Endothelial cell of hepatic sinusoid (primary cell): ENCODE results near the gene KNDC1.

Experiments used
- in situ Hi-C: cut with HindIII; loops from 2 replicates; pipeline ENCODE4 v1.10.0; 2017; ENCODE audit warnings: low sequenced_read_pairs

The KNDC1 gene

DNA sequence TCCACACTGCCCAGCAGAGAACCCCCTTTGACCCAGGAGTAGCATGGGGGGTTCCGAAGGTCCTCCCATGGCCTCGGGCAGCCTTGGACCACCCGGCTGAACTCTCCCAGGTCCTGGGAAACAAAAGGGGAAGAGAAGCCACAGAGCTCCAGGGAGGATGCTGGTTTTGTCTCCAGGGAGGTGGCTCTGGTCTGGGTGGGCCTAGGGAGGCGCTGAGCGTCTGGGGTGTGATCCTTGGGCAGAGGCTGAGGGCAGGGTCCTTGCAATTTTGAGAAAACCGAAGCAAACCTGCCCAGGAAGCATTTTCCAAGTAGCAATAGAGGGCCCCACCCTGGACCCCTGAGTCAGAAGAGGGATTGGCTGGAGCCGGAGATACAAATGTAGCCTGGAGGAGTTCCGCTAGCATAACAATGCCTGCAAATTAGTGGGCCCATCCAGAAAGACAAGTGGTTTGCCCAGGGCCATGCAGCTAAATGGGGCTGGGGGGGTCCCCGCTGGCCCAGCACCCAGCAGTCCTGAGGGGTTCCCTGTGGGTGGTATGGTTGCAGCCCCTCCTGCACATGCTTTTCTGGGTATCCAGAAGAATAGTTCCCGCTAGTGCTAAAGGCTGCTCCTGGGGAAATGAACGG, 72.0 kb downstream of the KNDC1 start:
- in situ Hi-C loops = no loop called here

DNA sequence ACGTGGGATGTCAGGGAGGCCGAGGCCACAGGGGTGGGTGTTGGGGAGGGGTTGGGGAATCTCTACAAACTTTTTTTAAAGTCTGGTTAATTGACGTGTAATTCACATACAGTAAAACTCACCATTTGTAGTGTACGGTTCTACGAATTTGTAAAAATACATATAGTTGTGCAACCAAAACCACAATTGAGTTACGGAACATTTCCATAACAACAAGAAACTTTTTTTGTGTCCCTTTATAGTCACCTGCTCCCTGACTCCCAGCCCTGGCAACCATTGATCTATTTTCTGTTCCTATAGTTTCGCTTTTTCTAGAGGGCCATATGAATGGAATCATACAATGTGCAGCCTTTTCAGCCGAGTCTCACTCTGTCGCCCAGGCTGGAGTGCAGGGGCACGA, 74.8 kb downstream of the KNDC1 start:
- in situ Hi-C loops = loop anchor here (5.0 kb wide), 1 partner anchor 72 kb away; the partner anchor contains the start of gene KNDC1

DNA sequence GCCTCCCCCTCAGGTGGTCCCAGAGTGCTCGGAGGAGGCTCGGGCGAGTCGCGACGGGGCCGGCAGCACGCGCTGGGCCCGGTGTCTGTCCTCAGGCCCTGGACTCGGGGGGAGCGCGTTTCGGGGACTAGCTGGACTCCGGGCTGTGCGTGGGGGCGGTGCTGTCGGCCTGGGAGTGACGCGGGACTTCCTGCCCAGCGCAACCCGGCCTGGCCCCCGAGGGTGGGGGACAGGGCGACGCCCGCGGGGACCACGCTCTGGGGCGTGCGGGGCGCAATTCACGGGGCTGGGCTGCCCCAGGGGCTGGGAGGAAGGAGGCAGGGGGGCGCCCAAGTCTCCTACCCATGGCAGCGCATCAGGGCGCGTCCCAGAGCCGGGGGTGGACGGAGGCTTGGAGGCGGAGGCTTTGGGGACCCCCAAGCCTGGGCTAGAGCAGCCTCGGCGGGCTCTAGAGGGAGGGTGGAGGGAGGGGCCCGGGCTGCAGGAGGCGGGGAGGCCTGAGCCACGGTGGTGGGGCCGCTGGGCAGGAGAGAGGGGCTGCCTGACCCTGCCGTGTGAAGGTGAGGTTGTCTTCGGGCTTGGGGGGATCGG, 75.3 kb downstream of the KNDC1 start:
- in situ Hi-C loops = loop anchor here (5.0 kb wide), 1 partner anchor 73 kb away; the partner anchor contains the start of gene KNDC1

DNA sequence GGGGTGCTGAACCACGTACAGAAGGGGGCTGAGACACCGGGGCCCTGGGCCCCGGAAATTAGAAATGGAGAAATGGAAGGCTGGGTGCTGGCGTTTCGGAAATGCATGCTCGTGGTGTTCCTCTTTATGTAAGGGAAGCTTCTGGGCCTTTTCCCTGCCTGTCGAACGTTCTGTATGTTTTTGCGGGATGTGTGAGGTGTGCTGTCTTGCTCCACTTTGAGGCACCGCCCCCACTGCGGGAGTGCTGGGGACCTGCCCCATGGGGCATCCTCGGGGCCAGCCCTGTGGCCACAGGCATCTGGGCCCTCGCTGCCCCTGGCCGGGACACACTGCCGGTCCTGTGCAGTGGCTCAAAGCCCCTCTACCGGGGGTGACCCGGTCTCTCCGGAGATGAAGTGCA, 75.9 kb downstream of the KNDC1 start:
- in situ Hi-C loops = loop anchor here (5.0 kb wide), 1 partner anchor 74 kb away; the partner anchor contains the start of gene KNDC1

DNA sequence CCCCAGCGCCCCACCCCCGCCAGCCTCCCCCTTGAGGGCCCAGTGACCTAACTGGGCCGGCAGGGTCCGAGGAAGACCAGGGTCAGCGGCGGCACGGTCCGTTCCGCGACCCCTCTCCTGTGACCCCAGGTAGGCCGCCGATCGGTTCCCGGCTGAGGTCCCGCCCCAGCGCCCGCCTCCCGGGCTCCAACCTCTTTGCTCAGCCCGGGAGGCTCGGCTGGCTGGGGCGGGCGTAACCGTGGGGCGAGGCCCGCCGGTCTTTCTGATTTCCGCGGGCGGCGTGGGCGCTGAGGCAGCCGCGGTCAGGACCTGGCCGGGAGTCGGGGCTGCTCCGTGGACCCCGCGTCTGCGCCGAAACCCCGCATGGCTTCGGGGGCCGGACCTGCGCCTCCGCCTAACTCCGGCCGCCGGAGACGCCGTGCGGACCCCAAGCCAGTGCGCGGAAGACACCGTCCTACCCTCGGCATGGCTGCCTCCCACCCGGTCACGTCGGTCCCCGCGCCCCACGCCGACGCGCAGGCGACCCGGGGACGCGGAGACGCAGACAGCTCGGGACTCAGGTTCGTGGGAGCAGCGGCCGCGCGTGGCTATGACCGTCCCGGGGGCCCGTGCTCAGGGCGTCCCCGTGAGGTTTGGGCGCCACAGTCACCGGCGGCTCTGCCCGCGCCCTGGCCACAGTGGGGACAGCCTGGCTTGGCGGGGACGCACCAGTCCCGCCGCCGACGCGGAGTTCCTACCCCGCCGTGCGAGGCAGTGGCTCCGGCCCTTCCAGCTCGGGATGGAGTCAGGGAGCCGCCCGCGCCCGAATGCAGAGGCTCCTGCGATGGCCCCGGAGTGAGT, 76.6 kb downstream of the KNDC1 start:
- in situ Hi-C loops = loop anchor here (5.0 kb wide), 1 partner anchor 74 kb away; the partner anchor contains the start of gene KNDC1

DNA sequence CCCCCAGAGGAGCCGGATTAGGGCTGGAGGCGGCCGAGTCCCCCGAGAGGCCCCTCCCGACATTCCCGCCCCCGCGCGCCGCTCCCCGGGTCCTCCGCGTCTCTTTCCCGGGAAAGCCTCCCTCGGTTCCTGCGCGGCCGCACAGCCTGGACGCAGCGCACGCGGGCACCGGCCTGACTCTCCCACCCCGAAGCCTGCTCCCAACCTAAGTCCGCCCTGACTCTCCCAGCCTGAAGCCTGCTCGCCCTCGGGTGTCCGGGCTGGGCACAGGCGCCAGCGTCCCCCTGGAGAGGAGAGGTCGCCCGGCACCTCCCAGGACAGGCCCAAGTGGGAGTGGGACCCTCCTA, 77.2 kb downstream of the KNDC1 start:
- in situ Hi-C loops = loop anchor here (5.0 kb wide), 1 partner anchor 75 kb away; the partner anchor contains the start of gene KNDC1

DNA sequence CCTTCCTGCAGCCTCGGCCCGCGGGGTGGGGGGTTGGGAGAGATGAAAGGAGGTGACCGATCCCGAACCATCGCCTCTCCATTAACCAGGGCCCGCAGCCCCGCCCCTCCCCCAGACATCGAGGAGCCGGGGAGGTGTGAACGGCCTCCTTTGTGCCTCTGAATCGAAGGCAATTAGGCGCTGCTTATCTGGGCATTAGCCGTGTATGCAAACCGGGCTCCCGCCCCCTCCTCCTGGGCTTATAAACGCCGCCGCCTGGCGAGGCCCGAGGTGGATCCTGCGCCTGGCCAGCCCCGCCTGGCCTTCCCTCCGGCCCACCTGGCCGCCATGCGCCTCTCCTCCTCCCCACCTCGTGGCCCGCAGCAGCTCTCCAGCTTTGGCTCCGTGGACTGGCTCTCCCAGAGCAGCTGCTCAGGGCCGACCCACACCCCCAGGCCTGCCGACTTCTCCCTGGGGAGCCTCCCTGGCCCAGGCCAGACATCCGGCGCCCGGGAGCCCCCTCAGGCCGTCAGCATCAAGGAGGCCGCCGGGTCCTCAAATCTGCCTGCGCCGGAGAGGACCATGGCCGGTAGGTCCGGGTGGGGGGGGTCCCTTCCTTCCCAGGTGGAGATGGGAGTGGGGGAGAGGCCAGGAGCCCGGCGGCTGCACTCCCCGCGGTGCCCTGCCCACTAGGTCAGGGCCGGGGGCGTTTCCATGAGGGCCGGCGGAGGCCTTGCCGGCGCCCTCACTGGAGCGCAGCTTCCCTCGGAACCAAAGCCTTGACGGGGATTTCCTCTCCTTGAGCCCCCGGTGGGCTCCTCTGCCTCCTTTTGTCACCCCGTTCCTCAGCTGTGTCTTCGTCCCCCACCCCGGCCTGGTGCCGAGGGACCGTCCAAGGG, 77.8 kb downstream of the KNDC1 start, which contains the start of gene VENTX:
TSS of gene VENTX (plus strand) at position 268 of the 878 bp plus-strand sequence. CDS start at position 328, 60 bp downstream.
- in situ Hi-C loops = loop anchor here (5.0 kb wide), 1 partner anchor 76 kb away; the partner anchor contains the start of gene KNDC1

DNA sequence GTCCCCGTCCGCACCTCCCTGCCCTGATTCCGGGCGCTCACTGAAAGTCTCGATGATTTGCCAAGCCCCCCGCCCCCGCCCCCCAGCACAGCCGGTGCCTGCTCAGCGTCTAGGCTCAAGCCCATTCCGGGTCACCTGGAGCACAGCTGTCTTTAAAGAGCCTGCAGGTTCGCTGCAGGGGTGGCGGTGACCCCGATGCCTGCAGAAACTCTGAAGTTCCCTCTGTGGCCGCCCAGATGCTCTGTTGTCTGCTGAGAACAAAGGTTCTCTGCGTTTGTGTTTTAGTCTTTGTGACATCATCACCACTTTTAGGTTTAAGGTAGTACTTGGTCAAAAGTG, 78.4 kb downstream of the KNDC1 start:
- in situ Hi-C loops = loop anchor here (5.0 kb wide), 1 partner anchor 76 kb away; the partner anchor contains the start of gene KNDC1

DNA sequence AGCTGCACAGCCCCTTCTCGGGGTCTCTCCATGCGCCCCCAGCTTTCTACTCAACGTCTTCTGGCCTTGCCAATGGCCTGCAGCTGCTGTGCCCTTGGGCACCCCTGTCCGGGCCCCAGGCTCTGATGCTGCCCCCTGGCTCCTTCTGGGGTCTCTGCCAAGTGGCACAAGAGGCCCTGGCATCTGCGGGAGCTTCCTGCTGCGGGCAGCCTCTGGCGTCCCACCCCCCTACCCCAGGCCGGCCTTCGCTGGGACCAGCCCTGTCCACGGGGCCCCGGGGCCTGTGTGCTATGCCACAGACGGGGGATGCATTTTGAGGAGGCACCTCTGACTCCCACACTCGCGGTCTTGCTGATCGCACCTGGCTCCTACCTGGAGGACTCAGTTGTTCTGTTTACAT, 80.0 kb downstream of the KNDC1 start:
- in situ Hi-C loops = loop anchor here (5.0 kb wide), 1 partner anchor 78 kb away; the partner anchor contains the start of gene KNDC1

DNA sequence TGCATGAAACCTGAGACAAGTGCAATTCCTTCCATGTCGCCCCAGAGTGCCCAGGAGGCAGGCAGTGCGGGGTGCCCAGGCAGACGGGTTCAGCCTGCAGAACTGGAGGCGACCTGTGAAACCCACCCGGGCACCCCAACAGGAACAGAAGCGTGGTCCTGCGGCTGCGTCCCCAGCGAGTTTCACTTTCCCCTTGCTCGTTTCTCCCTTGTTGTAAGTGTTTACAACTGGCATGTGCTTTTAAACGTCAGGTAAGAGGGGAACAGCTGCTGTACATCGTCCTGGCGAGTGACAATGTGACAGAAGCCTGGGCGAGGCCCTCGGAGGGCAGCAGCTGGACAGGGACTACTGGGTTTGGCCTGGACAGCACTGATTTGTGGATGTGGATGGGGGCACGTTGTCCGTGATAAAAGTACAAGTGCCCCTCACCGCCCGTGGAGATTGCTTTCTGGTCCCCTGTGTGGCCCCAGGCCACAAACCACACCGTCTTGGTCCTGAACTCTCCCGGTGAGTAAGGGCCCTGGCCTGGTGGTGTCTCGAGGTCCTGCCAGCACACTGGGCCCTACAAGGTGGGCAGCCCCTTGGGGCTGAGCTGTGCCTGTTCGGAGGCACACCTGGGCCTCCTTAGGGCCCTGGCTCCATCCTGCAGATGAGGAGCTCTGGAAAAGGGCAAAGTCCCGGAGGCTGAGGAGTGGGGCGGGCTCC, 81.6 kb downstream of the KNDC1 start:
- in situ Hi-C loops = no loop called here

DNA sequence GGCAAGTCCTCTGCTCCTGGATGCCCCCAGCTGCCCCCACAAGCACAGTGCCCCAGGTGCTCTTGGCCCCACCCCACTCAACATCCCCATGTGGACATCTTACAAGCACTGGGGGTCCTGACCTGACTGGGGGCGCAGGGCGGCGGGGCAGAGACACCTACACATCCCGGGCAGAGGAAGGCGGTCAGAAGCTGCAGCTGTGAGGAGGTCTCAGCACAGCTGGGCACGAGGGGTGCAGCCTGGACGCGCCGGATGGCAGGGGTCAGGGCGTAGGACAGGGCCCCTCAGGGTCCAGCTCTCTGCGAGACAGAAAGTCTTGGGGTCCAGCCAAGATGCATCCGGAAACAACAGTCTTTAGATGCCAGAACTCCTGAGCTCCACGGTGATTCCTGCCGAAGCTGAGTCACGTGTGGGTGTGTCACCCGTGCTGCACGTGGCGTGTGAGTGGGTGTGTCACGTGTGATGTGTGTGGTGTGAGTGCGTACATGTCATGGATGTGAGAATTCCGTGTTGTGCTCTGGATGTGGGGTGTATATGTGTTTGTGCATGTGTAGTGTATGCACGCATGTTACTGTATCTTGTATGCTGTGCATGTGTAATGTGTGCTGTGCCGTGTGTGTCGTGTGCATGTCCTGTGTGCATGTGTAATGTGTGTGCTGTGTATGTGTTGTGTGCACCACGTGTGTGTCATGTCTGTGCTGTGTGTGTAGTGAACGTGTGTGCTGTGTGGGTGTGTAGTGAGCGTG, 82.8 kb downstream of the KNDC1 start:
- in situ Hi-C loops = no loop called here

DNA sequence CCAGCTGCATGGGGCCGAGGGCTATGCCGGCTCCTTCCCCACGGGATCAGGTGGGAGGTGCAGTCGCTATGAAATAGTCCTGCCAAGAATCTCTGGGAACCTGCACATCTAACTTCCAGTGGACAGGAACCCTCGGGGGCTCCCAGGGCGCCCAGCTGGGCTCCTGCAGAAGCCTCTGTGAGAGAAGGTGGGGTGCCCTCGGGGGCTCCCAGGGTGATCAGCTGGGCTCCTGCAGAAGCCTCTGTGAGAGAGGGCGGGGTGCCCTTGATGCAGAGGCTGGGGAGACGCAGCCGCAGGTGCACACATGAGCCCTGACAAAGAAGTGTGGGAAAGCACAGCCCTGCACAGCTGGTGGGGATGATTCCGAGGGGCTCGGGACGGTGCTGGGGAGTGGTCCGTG, 83.6 kb downstream of the KNDC1 start:
- in situ Hi-C loops = no loop called here

DNA sequence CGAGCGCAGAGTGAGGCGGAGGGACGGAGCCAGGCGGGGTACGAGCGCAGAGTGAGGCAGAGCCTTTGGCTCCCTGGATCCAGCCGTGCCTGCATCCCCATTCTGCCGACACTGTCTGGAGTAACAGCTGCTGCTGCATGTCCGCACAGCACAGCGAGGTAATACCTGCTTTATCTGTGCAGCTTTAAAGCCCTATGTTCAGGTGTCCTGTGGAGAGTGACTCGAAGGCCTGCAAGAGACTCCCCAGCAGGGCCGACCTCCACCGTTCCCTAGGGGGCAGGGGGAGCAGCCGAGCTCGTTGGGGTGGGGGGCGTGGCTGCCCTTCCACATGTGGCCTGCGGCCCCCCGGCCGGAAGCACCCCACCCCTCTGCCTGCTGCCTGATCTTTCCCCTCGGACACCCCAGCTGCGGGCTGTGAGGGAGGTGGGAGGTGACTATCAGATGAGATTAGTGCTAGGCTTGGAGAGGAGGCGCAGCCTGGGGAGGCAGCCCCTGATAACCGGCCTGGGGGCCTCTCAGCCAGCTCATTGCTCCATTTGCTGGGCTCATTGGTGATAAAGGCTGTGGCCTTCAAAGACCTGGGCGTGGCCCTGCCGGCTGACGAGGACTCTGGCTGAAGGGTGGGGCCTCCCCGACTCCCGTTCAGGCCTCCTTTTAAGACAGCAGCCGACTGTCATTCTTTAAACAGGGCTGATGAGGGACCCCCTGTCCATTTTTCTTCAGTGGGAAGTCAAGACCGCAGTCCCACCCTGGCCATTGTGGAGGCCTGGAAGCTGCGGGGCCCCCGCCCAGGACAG, 85.6 kb downstream of the KNDC1 start:
- in situ Hi-C loops = no loop called here

DNA sequence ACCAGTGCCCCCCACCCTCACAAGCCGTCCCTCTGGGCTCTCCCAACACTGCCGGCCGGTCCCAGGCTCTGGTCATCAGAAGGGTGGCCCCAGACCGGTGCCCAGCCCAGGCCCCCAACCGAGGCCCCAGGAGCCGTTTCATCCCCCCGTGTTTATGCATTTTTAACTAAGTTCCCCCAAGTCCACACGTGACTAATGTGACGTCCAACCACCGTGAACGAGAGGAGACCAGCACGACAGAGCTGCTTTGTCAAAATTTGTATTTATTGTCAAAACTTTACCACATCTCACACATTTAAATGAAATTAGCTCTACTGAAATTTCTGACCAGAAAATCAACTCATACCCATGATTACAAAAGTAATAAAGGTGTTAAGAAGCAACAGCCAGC, 86.2 kb downstream of the KNDC1 start:
- in situ Hi-C loops = no loop called here

DNA sequence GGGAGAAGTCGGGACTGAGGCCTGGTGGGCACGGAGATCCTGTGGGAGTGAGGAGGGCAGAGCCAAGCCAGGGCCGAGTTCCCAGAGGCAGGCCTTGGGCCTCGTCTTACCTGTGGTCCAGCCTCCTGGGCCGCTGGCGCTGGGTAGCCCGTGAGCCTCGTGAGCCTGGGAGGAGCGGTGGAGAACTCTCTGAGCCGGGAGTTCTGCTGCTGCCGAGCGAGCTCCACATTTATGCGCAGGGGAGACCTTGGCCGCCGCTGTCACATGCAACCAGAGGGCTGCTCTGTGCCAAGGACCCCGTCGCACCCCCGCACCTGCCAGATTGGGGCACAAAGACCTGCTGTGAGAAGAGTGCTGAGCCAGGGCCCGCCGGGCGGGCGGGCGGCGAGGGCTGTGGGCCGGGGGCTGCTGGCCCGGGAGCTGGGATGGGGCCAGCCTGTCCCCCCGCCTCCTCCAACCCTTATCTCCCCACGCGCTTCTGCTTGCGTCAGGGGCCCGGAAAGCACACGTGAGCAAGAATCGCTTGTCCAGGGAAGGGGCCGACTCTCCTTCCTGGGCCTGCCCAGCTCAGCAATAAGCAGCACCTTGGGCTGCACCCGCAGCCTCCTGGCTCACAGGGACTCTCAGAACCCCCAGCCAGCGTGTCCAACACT, 87.8 kb downstream of the KNDC1 start:
- in situ Hi-C loops = no loop called here

DNA sequence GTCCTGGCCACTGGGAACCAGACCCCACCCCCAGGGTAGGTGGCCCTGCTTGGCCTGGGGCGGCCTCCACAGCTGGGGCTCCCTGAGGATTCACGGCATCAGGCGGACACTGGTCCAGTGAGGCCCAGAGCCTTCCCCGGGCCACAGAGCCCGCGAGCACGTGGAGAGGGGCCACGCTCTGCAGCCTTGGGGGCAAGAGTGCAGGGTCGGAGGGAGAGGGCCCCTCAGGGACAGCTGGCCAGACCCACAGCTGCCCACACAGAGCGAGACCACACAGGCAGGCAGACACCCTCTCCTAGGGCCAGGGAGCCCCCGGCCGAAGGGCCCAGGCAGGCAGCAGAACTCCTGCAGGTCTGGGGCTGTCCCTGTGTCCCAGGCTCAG, 88.3 kb downstream of the KNDC1 start:
- in situ Hi-C loops = no loop called here

DNA sequence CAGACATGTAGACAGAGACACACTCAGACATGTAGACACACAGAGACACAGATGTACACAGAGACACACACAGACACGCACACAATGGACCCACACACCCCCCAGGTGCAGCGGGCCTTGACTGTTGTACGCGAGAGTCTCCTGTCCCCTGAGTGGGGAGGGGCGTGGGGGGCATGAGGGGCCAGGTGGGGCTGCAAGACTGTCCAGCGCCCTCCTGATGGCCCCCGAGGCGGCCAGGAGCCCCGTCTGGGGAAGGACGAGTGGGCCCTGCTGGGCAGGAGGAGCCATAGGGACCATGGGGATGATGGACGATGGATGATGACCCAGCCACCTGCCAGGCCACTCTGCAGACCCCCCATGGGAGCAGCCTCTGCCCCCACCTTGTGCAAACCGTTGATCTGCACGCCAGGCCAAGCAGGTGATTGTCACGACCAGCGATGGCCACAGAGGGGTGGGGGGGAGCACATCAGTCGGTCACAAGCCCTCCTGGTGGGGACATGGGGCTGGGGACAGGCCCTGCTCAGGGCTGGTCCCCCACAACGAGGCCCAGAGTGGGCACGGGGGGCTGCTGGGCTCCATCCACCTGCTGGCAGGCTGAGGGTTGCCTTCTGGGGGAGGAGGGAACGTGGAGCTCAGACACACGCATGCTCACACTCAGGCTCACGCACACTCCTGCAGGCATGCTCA, 89.2 kb downstream of the KNDC1 start:
- in situ Hi-C loops = no loop called here
